ENCODE data around the gene PDE4DIP.
"Not testable (repeated sequence)": the region's sequence is repeated elsewhere in the genome, so short reads cannot be mapped to it uniquely, and the experiment has no call there.

DNA sequence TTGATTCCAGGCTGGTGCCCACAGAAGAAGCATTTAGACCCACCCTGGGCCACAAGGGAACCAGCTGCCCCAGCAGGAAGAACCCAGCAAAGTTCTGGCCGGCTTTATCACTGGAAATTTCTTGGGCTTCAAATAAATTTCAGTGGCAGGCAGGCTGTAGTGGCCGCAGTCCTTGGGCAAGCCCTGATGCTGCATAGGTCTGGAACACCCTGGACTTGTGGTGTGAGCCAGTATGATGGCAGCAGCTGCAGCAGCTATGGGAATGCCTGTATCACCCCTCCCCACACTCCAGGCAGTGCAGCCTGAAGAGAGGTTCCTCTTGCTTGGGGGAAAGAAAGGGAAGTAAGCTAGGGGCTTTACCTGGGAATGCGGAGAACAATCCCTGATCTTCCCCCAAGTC, 189.7 kb downstream of the PDE4DIP start:
- TF ChIP-seq POLR2A (IDR thresholded peaks at IDR 0.05), result not testable (repeated sequence)
- TF ChIP-seq, protein P1, sequence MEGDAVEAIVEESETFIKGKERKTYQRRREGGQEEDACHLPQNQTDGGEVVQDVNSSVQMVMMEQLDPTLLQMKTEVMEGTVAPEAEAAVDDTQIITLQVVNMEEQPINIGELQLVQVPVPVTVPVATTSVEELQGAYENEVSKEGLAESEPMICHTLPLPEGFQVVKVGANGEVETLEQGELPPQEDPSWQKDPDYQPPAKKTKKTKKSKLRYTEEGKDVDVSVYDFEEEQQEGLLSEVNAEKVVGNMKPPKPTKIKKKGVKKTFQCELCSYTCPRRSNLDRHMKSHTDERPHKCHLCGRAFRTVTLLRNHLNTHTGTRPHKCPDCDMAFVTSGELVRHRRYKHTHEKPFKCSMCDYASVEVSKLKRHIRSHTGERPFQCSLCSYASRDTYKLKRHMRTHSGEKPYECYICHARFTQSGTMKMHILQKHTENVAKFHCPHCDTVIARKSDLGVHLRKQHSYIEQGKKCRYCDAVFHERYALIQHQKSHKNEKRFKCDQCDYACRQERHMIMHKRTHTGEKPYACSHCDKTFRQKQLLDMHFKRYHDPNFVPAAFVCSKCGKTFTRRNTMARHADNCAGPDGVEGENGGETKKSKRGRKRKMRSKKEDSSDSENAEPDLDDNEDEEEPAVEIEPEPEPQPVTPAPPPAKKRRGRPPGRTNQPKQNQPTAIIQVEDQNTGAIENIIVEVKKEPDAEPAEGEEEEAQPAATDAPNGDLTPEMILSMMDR (IDR thresholded peaks at IDR 0.05), result not testable (repeated sequence)
